HepG2 (cell line): ENCODE results near the gene SHMT1. TPM values are rescaled to one million over a fixed set of nuclear protein-coding genes. Genes with fewer than 3 reads are reported as not detected.

ENCODE experiments used
- ARNT2 ChIP-seq: sonication (generic); formaldehyde crosslinking; IDR thresholded peaks from 2 replicates; pipeline ENCODE4 v1.8.0; 2022; ENCODE audit warnings: mild to moderate bottlenecking, low read depth, missing genetic modification reagents, moderate library complexity
- CEBPG ChIP-seq: IDR thresholded peaks from 2 replicates; pipeline ENCODE4 v1.6.1; 2016
- GATAD1 ChIP-seq: IDR thresholded peaks from 2 replicates; pipeline ENCODE4 v1.6.1; 2016; ENCODE audit warnings: missing genetic modification reagents, missing compliant biosample characterization
- GATAD2A ChIP-seq: IDR thresholded peaks from 2 replicates; pipeline ENCODE4 v1.6.1; 2016
- IRX3 ChIP-seq: sonication (generic); formaldehyde crosslinking; IDR thresholded peaks from 2 replicates; pipeline ENCODE4 v1.8.1; 2023; ENCODE audit warnings: mild to moderate bottlenecking, low read depth, missing genetic modification reagents, borderline replicate concordance
- KMT2A ChIP-seq: sonication (generic); formaldehyde crosslinking; IDR thresholded peaks from 2 replicates; pipeline ENCODE4 v1.4.0; 2020; ENCODE audit warnings: missing genetic modification reagents
- MIER3 ChIP-seq: IDR thresholded peaks from 2 replicates; pipeline ENCODE4 v1.6.1; 2016; ENCODE audit warnings: missing compliant biosample characterization, borderline replicate concordance
- SAP130 ChIP-seq: IDR thresholded peaks from 2 replicates; pipeline ENCODE4 v1.6.1; 2016; ENCODE audit warnings: low read depth
- SIN3A ChIP-seq: IDR thresholded peaks from 2 replicates; pipeline ENCODE4 v1.6.1; 2011; ENCODE audit warnings: low read depth, mild to moderate bottlenecking, control low read depth, low read length, borderline replicate concordance
- TSC22D2 ChIP-seq: sonication (generic); formaldehyde crosslinking; IDR thresholded peaks from 2 replicates; pipeline ENCODE4 v1.5.1; 2020; ENCODE audit warnings: missing genetic modification reagents, mild to moderate bottlenecking, borderline replicate concordance
- ZKSCAN1 ChIP-seq: fragments of 150-350 bp; IDR thresholded peaks from 2 replicates; pipeline ENCODE4 v1.6.1; 2014; ENCODE audit warnings: low read length
- ZNF160 ChIP-seq: sonication (generic); formaldehyde crosslinking; IDR thresholded peaks from 2 replicates; pipeline ENCODE4 v1.8.0; 2022; ENCODE audit warnings: mild to moderate bottlenecking, inconsistent platforms, missing genetic modification reagents
- ZNF251 ChIP-seq: sonication (generic); formaldehyde crosslinking; IDR thresholded peaks from 2 replicates; pipeline ENCODE4 v1.9.0; 2021; ENCODE audit warnings: mild to moderate bottlenecking, missing genetic modification reagents
- ZNF563 ChIP-seq: sonication (generic); formaldehyde crosslinking; IDR thresholded peaks from 2 replicates; pipeline ENCODE4 v1.8.0; 2022; ENCODE audit warnings: mild to moderate bottlenecking, moderate library complexity, missing genetic modification reagents
- ZSCAN25 ChIP-seq: sonication (generic); formaldehyde crosslinking; IDR thresholded peaks from 2 replicates; pipeline ENCODE4 v1.8.0; 2022; ENCODE audit warnings: mild to moderate bottlenecking, missing genetic modification reagents
- polyA plus RNA-seq, 8 experiments: library from polyadenylated mRNA; depleted of rRNA in 3 of 8; stranded (reverse) in 7 of 8; unstranded in 1 of 8; fragments of >200 nt; fragmentation: Illumina TruSeq in 4 of 8; extraction: Trizol in 4 of 8; gene quantifications; 2 replicates each; pipeline versions ENCODE4 v1.2.1 to v1.2.3, GENCODE V29; 2011 to 2016; ENCODE audit warnings: low read depth in 4 of 8, missing spikeins in 1 of 8, mixed read lengths in 1 of 8; ENCODE audit not compliant: insufficient read depth in 1 of 8
- total RNA-seq, 5 experiments: library from RNA; depleted of rRNA; stranded (reverse); fragments of >200 nt; fragmentation: Illumina TruSeq; extraction: Trizol; gene quantifications; 2 replicates each; pipeline ENCODE4 v1.2.3, GENCODE V29; 2016; ENCODE audit warnings: low read depth in 1 of 5
- TF ChIP-seq, protein P1 (sequence below): IDR thresholded peaks from 2 replicates; pipeline ENCODE4 v1.6.1; 2016; ENCODE audit warnings: low read depth, control low read depth
- TF ChIP-seq, protein P2 (sequence below): sonication (generic); formaldehyde crosslinking; IDR thresholded peaks from 2 replicates; pipeline ENCODE4 v1.4.0; 2020; ENCODE audit warnings: mild to moderate bottlenecking, missing genetic modification reagents
- TF ChIP-seq, protein P3 (sequence below): sonication (generic); formaldehyde crosslinking; IDR thresholded peaks from 2 replicates; pipeline ENCODE4 v1.5.1; 2020; ENCODE audit warnings: mild to moderate bottlenecking, missing genetic modification reagents, moderate library complexity
- TF ChIP-seq, protein P4 (sequence below): sonication (generic); formaldehyde crosslinking; IDR thresholded peaks from 2 replicates; pipeline ENCODE4 v1.4.0; 2020; ENCODE audit warnings: mild to moderate bottlenecking, missing genetic modification reagents
- TF ChIP-seq, protein P5 (sequence below): sonication (generic); formaldehyde crosslinking; IDR thresholded peaks from 2 replicates; pipeline ENCODE4 v1.4.0; 2020; ENCODE audit warnings: missing genetic modification reagents

SHMT1 gene
- total and polyA plus RNA-seq, 2 of the 13 experiments (the other 11 are each of a cell fraction or from before 2014, with no cell fraction given) = 21.3 to 48.8 TPM

DNA sequence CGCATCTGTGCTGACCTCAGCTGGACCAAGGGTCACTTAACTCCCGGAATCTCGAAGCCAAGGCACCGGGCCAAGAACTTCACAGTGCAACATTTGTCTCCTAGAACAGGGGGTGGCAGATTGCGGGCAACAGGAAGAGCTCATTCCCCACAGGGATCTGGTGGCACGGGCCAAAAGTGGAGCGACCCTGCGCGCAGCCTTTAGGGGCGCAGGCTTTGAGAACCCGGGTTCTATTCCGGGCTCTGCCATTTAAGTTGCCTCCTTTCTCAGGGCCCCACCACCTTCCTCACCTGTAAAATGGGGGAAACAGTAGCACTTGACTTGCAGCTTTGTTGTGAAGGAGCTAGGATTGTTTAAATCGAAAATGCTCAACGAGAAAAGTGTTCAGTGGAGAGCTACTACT lies 651 bp downstream of the SHMT1 start (continued):
- TF ChIP-seq GATAD1 (CRISPR knock-in tag) = 0 out of 2 replicates have a peak, but pooled peaks have one; percentile 32
- TF ChIP-seq SAP130 = no peak; the same call in 1 of the 2 replicates
- TF ChIP-seq SIN3A = no peak
- peak; percentile 52 for TF ChIP-seq GATAD2A (CRISPR knock-in tag)
- TF ChIP-seq, protein P1, sequence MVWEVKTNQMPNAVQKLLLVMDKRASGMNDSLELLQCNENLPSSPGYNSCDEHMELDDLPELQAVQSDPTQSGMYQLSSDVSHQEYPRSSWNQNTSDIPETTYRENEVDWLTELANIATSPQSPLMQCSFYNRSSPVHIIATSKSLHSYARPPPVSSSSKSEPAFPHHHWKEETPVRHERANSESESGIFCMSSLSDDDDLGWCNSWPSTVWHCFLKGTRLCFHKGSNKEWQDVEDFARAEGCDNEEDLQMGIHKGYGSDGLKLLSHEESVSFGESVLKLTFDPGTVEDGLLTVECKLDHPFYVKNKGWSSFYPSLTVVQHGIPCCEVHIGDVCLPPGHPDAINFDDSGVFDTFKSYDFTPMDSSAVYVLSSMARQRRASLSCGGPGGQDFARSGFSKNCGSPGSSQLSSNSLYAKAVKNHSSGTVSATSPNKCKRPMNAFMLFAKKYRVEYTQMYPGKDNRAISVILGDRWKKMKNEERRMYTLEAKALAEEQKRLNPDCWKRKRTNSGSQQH (CRISPR knock-in tag) = no peak
- TF ChIP-seq ZNF160 = no peak
- no peak for TF ChIP-seq ZNF251 (CRISPR knock-in tag)
- TF ChIP-seq KMT2A (CRISPR knock-in tag) = no peak
- no peak for TF ChIP-seq ZSCAN25 (CRISPR knock-in tag)
- TF ChIP-seq ZNF563 (CRISPR knock-in tag) = no peak
- TF ChIP-seq, protein P2, sequence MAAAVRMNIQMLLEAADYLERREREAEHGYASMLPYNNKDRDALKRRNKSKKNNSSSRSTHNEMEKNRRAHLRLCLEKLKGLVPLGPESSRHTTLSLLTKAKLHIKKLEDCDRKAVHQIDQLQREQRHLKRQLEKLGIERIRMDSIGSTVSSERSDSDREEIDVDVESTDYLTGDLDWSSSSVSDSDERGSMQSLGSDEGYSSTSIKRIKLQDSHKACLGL = no peak
- 0 out of 2 replicates have a peak, but pooled peaks have one; percentile 12 for TF ChIP-seq IRX3 (CRISPR knock-in tag)
- no peak for TF ChIP-seq ZKSCAN1
- TF ChIP-seq, protein P3, sequence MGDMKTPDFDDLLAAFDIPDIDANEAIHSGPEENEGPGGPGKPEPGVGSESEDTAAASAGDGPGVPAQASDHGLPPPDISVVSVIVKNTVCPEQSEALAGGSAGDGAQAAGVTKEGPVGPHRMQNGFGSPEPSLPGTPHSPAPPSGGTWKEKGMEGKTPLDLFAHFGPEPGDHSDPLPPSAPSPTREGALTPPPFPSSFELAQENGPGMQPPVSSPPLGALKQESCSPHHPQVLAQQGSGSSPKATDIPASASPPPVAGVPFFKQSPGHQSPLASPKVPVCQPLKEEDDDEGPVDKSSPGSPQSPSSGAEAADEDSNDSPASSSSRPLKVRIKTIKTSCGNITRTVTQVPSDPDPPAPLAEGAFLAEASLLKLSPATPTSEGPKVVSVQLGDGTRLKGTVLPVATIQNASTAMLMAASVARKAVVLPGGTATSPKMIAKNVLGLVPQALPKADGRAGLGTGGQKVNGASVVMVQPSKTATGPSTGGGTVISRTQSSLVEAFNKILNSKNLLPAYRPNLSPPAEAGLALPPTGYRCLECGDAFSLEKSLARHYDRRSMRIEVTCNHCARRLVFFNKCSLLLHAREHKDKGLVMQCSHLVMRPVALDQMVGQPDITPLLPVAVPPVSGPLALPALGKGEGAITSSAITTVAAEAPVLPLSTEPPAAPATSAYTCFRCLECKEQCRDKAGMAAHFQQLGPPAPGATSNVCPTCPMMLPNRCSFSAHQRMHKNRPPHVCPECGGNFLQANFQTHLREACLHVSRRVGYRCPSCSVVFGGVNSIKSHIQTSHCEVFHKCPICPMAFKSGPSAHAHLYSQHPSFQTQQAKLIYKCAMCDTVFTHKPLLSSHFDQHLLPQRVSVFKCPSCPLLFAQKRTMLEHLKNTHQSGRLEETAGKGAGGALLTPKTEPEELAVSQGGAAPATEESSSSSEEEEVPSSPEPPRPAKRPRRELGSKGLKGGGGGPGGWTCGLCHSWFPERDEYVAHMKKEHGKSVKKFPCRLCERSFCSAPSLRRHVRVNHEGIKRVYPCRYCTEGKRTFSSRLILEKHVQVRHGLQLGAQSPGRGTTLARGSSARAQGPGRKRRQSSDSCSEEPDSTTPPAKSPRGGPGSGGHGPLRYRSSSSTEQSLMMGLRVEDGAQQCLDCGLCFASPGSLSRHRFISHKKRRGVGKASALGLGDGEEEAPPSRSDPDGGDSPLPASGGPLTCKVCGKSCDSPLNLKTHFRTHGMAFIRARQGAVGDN (CRISPR knock-in tag) = no peak
- TF ChIP-seq ARNT2 = no peak
- peak; percentile 24; the same call in 1 of the 2 replicates for TF ChIP-seq CEBPG (CRISPR knock-in tag)
- TF ChIP-seq, protein P4, sequence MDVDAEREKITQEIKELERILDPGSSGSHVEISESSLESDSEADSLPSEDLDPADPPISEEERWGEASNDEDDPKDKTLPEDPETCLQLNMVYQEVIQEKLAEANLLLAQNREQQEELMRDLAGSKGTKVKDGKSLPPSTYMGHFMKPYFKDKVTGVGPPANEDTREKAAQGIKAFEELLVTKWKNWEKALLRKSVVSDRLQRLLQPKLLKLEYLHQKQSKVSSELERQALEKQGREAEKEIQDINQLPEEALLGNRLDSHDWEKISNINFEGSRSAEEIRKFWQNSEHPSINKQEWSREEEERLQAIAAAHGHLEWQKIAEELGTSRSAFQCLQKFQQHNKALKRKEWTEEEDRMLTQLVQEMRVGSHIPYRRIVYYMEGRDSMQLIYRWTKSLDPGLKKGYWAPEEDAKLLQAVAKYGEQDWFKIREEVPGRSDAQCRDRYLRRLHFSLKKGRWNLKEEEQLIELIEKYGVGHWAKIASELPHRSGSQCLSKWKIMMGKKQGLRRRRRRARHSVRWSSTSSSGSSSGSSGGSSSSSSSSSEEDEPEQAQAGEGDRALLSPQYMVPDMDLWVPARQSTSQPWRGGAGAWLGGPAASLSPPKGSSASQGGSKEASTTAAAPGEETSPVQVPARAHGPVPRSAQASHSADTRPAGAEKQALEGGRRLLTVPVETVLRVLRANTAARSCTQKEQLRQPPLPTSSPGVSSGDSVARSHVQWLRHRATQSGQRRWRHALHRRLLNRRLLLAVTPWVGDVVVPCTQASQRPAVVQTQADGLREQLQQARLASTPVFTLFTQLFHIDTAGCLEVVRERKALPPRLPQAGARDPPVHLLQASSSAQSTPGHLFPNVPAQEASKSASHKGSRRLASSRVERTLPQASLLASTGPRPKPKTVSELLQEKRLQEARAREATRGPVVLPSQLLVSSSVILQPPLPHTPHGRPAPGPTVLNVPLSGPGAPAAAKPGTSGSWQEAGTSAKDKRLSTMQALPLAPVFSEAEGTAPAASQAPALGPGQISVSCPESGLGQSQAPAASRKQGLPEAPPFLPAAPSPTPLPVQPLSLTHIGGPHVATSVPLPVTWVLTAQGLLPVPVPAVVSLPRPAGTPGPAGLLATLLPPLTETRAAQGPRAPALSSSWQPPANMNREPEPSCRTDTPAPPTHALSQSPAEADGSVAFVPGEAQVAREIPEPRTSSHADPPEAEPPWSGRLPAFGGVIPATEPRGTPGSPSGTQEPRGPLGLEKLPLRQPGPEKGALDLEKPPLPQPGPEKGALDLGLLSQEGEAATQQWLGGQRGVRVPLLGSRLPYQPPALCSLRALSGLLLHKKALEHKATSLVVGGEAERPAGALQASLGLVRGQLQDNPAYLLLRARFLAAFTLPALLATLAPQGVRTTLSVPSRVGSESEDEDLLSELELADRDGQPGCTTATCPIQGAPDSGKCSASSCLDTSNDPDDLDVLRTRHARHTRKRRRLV = no peak
- no peak for TF ChIP-seq MIER3 (CRISPR knock-in tag)
- no peak for TF ChIP-seq TSC22D2 (CRISPR knock-in tag)
- TF ChIP-seq, protein P5, sequence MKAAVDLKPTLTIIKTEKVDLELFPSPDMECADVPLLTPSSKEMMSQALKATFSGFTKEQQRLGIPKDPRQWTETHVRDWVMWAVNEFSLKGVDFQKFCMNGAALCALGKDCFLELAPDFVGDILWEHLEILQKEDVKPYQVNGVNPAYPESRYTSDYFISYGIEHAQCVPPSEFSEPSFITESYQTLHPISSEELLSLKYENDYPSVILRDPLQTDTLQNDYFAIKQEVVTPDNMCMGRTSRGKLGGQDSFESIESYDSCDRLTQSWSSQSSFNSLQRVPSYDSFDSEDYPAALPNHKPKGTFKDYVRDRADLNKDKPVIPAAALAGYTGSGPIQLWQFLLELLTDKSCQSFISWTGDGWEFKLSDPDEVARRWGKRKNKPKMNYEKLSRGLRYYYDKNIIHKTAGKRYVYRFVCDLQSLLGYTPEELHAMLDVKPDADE (CRISPR knock-in tag) = no peak
